ENCODE data around the gene ROR2. TPM values are rescaled to one million over a fixed set of nuclear protein-coding genes. Genes with fewer than 3 reads are reported as not detected.

The ROR2 gene
- total RNA-seq, 4 donors from 2014 or later: 37.4 to 71.8 (median 59.4) TPM

DNA sequence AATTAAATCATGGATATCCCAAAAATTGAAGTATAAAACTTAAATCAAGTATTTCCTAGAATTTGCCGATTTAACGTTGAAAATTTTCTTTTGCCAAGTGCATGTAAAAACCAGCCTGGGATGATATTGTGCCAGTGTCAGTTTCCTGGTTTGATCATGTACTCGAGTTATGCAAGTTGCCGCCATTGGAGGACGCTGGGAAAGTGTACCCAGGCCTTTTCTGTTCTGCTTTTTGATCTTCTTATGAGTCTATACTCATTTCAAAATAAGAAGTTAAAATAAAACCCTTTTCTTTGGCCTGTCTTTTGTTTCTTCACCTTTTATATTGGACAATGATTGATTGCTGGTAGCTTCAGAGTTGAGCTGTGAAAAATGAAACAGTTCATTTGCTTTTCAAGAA is 433.3 kb downstream of the ROR2 start:
- WGBS: 89% methylated on average over 5 of the region's 5 CpGs
- peak; percentile 10 for DNase-seq (ENCODE audit: extremely low spot score)
- intact Hi-C loops (cut with DNase I): no loop called here
- no peaks in the 10 kb centered on the region for H3K4me1 ChIP-seq
- peaks cover 0 to 3% (median 1%) of the 10 kb centered on the region in 4 donors for H3K9me3 ChIP-seq
- H3K27ac ChIP-seq (replicated peaks in 1 of 4): no peak overlapping the region
- no peaks in the 10 kb centered on the region for H3K36me3 ChIP-seq
- TF ChIP-seq, protein P1, sequence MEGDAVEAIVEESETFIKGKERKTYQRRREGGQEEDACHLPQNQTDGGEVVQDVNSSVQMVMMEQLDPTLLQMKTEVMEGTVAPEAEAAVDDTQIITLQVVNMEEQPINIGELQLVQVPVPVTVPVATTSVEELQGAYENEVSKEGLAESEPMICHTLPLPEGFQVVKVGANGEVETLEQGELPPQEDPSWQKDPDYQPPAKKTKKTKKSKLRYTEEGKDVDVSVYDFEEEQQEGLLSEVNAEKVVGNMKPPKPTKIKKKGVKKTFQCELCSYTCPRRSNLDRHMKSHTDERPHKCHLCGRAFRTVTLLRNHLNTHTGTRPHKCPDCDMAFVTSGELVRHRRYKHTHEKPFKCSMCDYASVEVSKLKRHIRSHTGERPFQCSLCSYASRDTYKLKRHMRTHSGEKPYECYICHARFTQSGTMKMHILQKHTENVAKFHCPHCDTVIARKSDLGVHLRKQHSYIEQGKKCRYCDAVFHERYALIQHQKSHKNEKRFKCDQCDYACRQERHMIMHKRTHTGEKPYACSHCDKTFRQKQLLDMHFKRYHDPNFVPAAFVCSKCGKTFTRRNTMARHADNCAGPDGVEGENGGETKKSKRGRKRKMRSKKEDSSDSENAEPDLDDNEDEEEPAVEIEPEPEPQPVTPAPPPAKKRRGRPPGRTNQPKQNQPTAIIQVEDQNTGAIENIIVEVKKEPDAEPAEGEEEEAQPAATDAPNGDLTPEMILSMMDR (IDR thresholded peaks at IDR 0.05): no peak
- TF ChIP-seq POLR2A (IDR thresholded peaks at IDR 0.05; ENCODE audit: low read depth) (no peak), EP300 (IDR thresholded peaks at IDR 0.05) (no peak), POLR2AphosphoS5 (IDR thresholded peaks at IDR 0.05) (no peak)
- no peak overlapping the region for H3K4me3 ChIP-seq
- H3K27me3 ChIP-seq: no peaks in the 10 kb centered on the region

DNA sequence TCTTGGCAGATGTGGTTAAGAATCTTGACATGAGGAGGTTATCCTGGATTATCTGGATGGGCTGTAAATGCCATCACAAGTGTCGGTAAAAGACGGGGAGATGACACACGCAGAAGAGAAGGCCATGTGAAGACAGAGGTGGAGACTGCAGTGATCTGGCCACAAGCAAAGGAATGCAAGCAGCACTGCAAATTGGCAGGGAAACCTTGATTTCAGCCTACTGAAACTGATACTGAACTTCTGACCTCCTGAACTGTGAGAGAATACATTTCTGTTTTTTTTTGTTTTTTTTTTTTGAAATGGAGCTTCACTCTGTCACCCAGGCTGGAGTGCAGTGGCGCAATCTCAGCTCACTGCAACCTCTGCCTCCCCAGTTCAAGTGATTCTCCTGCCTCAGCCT is 433.9 kb downstream of the ROR2 start:
- WGBS: 94% methylated on average over 4 of the region's 4 CpGs
- no peaks in the 10 kb centered on the region for H3K4me1 ChIP-seq
- peak; percentile 50 for DNase-seq (ENCODE audit: extremely low spot score)
- no peak overlapping the region for H3K4me3 ChIP-seq
- H3K27ac ChIP-seq (replicated peaks in 1 of 4): no peak overlapping the region
- peaks cover 0 to 3% (median 0%) of the 10 kb centered on the region in 4 donors for H3K9me3 ChIP-seq
- TF ChIP-seq, protein P1 (IDR thresholded peaks at IDR 0.05): no peak
- no peak for TF ChIP-seq POLR2AphosphoS5 (IDR thresholded peaks at IDR 0.05)
- TF ChIP-seq POLR2A (IDR thresholded peaks at IDR 0.05; ENCODE audit: low read depth): no peak
- no peak for TF ChIP-seq EP300 (IDR thresholded peaks at IDR 0.05)
- no peaks in the 10 kb centered on the region for H3K36me3 ChIP-seq
- intact Hi-C loops (cut with DNase I): no loop called here
- H3K27me3 ChIP-seq: no peaks in the 10 kb centered on the region

DNA sequence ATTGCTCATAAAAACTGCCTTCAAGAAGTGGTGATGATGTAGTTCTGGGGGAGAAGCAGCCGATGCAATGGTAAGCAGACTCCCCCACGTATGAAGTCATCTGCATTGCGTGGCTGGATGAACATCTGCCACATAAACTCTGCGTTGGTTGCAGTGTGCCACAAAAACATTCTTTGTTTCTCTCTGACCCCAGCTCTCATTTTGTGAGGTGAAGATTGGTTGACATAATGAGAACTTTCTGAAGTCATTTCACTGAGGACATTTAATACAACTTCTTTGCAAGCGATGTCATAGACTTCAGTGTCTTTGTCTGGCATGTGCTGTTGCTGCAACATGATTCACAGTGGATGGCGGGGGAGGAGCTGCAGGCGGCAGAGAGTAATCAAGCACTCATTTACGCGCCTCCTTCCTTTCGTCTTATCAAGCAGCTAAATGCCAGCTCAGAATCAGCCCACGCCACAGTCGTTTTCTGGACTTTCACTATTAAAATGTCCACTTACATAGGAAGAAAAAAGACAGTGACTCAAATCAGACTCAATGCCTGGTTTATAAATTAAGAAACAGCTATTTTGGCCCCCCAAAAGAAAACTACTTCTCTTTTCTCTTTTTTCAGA is 434.8 kb downstream of the ROR2 start:
- peak; percentile 42 for DNase-seq (ENCODE audit: extremely low spot score)
- Histone ChIP-seq H3K9me3 (peaks cover 0 to 1% (median 0%) of the 10 kb centered on the region in 4 donors), H3K4me1 (no peaks in the 10 kb centered on the region), H3K36me3 (no peaks in the 10 kb centered on the region), H3K4me3 (no peak overlapping the region), H3K27me3 (no peaks in the 10 kb centered on the region), H3K27ac (replicated peaks in 1 of 4) (no peak overlapping the region)
- TF ChIP-seq POLR2AphosphoS5 (IDR thresholded peaks at IDR 0.05): no peak
- WGBS: 64% methylated on average over 12 of the region's 12 CpGs
- intact Hi-C loops (cut with DNase I): no loop called here

Small RNA genes lying within 50 kb of the gene (small RNA-seq; reads per million reads assigned to genes)
- gene MIR3910-1: 0 reads per million in 3 donors

Other genes starting within 250 kb of the ROR2 start
- 10 to 100 TPM; 50.0 to 57.8 (median 52.5) TPM for gene SPTLC1, start 165.2 kb upstream of the ROR2 start, total RNA-seq